ENCODE results near the gene HOXD8. TPM values are rescaled to one million over a fixed set of nuclear protein-coding genes. Genes with fewer than 3 reads are reported as not detected.

Gene HOXD8
- total and polyA plus RNA-seq, 9 of the 15 experiments (the other 6 are each of a cell fraction or from before 2014, with no cell fraction given), result 0.04 to 0.15 TPM; not detected in 7

- TF ChIP-seq MGA (IDR thresholded peaks at IDR 0.05) (peak; percentile 83), POLR2H (tag; IDR thresholded peaks at IDR 0.05; ENCODE audit: low read depth) (no peak), PURB (CRISPR knock-in tag; IDR thresholded peaks at IDR 0.05; ENCODE audit: low read depth) (no peak), TCF15 (CRISPR knock-in tag; IDR thresholded peaks at IDR 0.05) (no peak), CHD2 (IDR thresholded peaks at IDR 0.05; ENCODE audit: low read depth, low read length) (0 out of 2 replicates have a peak, but pooled peaks have one; percentile 33), ZFP36 (IDR thresholded peaks at IDR 0.05; ENCODE audit: low read depth, low read length, partially characterized antibody) (peak; percentile 5), BHLHE40 (IDR thresholded peaks at IDR 0.05; ENCODE audit: low read length) (0 out of 2 replicates have a peak, but pooled peaks have one; percentile 16)
- TF ChIP-seq, protein P1, sequence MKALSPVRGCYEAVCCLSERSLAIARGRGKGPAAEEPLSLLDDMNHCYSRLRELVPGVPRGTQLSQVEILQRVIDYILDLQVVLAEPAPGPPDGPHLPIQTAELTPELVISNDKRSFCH (CRISPR knock-in tag; IDR thresholded peaks at IDR 0.05), result no peak
- TF ChIP-seq, protein P1 (tag; IDR thresholded peaks at IDR 0.05), result 0 out of 2 replicates have a peak, but pooled peaks have one; percentile 47
Measured at GRCh38 chr2:176140513-176141317, 11.2 kb downstream of the HOXD8 start (continued).

Measured in K562 (cell line).